NCI-H510A treated with DMSO at 0.1 percent for 48 hours (cell line): ENCODE results near the gene UBTD2.
"Not testable (repeated sequence)": the region's sequence is repeated elsewhere in the genome, so short reads cannot be mapped to it uniquely, and the experiment has no call there.

ENCODE experiments used
- DNase-seq: peaks from one replicate; lab custom pipeline; 2025; lab: John Stamatoyannopoulos, UW

UBTD2 gene

GRCh38 chr5:172283020-172283861 lies at the start of gene UBTD2:
TSS of gene UBTD2 (minus strand) at chr5:172283764. CDS start at chr5:172283665, 99 bp downstream.
- DNase-seq: peak; percentile 24

- DNase-seq: not testable (repeated sequence)
Observed at GRCh38 chr5:172326901-172327300, 43.3 kb upstream of the UBTD2 start.

GRCh38 chr5:172325452-172325851 lies 41.9 kb upstream of the UBTD2 start:
- DNase-seq: no peak

- DNase-seq: peak; percentile 35
Observed at GRCh38 chr5:172322028-172322965, 38.7 kb upstream of the UBTD2 start.

- peak; percentile 4 for DNase-seq
Observed at GRCh38 chr5:172321593-172321992, 38.0 kb upstream of the UBTD2 start.

GRCh38 chr5:172319708-172320441 lies 36.3 kb upstream of the UBTD2 start:
- DNase-seq: no peak

GRCh38 chr5:172315587-172316493 lies 32.3 kb upstream of the UBTD2 start:
- no peak for DNase-seq

GRCh38 chr5:172313915-172314314 lies 30.4 kb upstream of the UBTD2 start:
- no peak for DNase-seq

- DNase-seq: no peak
Observed at GRCh38 chr5:172312286-172312685, 28.7 kb upstream of the UBTD2 start.

GRCh38 chr5:172311605-172312004 lies 28.0 kb upstream of the UBTD2 start:
- no peak for DNase-seq

- no peak for DNase-seq
Observed at GRCh38 chr5:172311026-172311425, 27.5 kb upstream of the UBTD2 start.

- no peak for DNase-seq
Observed at GRCh38 chr5:172305380-172305779, 21.8 kb upstream of the UBTD2 start.

GRCh38 chr5:172303572-172304335 lies 20.2 kb upstream of the UBTD2 start:
- no peak for DNase-seq

GRCh38 chr5:172303162-172303561 lies 19.6 kb upstream of the UBTD2 start:
- no peak for DNase-seq

- DNase-seq: no peak
Observed at GRCh38 chr5:172302047-172302710, 18.6 kb upstream of the UBTD2 start.

- DNase-seq: no peak
Observed at GRCh38 chr5:172299916-172300439, 16.4 kb upstream of the UBTD2 start.

GRCh38 chr5:172294831-172295230 lies 11.3 kb upstream of the UBTD2 start:
- no peak for DNase-seq

GRCh38 chr5:172293745-172294342 lies 10.3 kb upstream of the UBTD2 start:
- DNase-seq: no peak
